AG04449 (cell line): ENCODE measurements around the gene EEPD1.
"Not testable (repeated sequence)": the region's sequence is repeated elsewhere in the genome, so short reads cannot be mapped to it uniquely, and the experiment has no call there.

Source experiments
- CTCF ChIA-PET: fragments of 350-600 bp; formaldehyde crosslinking; extraction: SDS; loops from one replicate; lab custom pipeline; 2021; ENCODE audit warnings: antibody characterized with exemption; lab: Yijun Ruan, JAX
- POLR2A ChIA-PET: fragments of 400-600, 350-600 bp; formaldehyde crosslinking; extraction: SDS; loops from one replicate; lab custom pipeline; 2020; ENCODE audit warnings: antibody characterized with exemption, inconsistent platforms; lab: Yijun Ruan, JAX
- DNase-seq: peaks from one replicate; pipeline ENCODE4 v3.0.0-alpha.2; 2010; ENCODE audit warnings: low read depth, low spot score
- H3K4me3 ChIP-seq: 2 replicates; pipeline ENCODE4 v1.5.1; 2011; ENCODE audit warnings: low read depth, mild to moderate bottlenecking, control low read depth, low read length
- CTCF ChIP-seq: IDR thresholded peaks from one replicate; pipeline ENCODE4 v1.5.1; 2011; ENCODE audit warnings: mild to moderate bottlenecking, moderate library complexity, low read length, control low read depth, inconsistent platforms; ENCODE audit not compliant: insufficient read depth; ENCODE audit errors: missing control alignments

Gene EEPD1

DNA sequence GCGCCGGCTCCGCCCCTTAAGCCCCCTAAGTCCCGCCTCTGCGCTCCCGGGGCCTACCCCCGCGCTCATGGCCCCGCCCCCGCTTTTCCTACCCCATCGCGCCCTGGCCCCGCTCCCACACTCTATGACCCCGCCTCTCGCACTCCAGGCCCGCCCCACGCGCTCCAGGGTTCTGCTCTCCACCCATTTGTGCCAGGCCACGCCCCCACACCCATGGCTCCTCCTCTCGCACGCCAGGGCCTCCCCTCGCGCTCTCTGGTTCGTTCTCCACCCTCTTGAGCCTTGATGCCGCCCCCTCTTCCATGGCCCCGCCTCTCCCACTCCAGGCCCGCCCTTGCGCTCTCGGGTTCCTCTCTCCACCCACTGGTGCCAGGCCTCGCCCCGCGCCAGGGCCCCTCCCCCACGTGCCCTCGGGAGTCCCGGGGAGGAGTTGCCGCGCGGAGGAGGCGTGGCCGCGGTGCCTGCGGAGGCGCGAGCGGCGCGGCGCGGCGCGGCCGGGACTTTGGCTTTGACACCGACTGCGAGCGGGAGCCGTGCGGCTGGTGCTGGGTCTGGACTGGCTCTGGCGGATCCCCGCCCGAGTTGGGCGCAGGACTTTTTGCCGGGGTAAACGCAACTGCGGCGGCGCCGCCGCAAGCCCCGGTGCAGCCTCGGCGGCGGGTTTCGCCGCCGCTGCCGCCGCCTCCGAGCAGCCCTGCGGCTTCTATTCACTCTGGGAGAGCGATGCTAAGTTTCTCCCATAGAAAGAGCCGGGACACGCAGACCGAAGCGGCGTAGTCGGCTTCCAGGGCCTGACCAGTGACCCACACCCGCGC, at the start of gene EEPD1:
Gene EEPD1, plus strand, starts transcription at position 499 of the 815 bp plus-strand sequence. CDS start 1,071 bp downstream, outside the sequence.
- CTCF ChIA-PET, result interaction anchor here (1.2 kb wide), 1 partner anchor 139 kb away, joined by 3 read pairs; no protein-coding TSS in a partner anchor
- H3K4me3 ChIP-seq, result peak within 1 kb of the TSS; percentile 70
- peak; percentile 91 for DNase-seq
- POLR2A ChIA-PET, result no interaction called here
- TF ChIP-seq CTCF, result no peak

DNA sequence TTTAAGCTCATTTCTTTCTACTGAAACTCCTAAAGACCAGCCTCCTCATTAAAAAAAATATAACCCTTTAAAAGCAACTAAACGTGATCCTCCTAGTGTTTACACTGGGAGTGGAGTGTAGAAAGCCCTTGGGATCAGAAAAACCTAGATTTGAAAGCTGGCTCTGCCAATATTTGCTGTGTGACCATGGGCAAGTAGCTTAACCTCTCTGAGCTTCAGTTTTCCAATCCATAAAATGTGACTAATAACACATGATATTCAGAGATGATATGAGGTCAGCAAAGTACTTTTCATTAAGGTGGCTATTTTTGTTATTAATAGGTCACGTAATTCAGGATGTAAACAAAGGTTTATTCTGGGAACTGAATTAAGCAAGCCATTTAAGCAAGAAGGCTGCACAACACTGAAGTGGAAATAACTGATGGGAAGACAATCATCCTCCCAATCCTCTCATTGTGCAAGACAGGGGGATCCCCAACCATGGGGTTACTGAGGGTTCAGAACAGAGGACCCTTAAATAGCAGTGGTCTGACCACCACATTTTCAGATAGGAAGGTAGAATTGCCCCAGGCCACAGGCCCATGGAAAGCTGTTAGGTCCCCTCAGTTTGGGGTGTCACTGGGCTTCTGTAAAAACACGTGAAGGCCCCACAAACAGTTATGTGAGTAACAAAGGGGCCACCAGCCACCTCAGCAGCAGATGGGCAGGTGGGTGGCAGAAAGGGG, 49.1 kb upstream of the EEPD1 start:
- H3K4me3 ChIP-seq, result no peak overlapping the region
- CTCF ChIA-PET, result no interaction called here
- no peak for DNase-seq
- POLR2A ChIA-PET, result no interaction called here
- no peak for TF ChIP-seq CTCF

DNA sequence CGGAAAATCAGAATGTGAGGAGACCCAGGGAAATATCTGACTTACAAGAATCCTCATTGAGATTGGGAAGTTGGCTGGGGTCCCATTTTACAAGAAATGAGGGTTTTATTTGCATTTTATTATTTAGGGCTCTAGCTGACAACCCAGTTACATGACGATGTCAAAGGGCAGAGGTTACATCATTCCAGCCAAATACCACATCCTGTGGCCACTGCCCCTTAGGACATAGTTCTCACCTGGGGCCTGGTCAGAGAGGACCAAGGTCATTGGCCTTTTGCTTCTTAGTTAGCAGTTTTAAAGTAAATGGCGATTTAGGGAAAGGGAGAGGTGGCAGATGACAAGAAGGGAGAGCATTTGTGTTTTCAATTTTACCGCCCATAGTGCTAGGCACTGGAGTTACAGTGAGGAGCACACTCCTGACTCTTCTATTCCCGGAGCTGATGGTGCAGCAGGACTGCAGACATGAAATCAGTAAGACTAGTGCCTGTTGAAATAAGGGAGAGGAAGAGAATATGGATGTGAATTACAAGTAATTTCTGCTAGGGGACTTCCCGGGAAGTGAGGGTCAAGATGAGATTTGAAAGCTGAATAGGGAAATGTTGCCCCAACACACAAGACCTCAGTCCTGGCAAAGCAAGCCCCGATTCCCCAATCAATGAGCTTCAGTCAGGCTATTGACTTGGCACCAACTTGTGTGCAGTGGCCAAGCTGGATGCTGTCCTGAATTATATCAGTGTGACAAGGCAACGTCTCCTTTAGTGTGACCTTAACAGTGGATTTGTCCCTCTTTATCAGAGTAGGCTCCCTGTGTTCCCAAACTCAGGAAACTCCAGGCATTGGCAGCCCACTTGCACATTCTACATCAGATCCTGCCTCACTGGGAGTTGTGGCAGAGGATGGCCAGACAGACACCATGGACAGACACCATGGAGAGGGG, 45.8 kb upstream of the EEPD1 start:
- POLR2A ChIA-PET, DNase-seq, H3K4me3 ChIP-seq: not testable (repeated sequence)
- CTCF ChIA-PET, result interaction anchor here (1.1 kb wide), 1 partner anchor 9 kb away, joined by 3 read pairs; no protein-coding TSS in a partner anchor

GRCh38 chr7:36107926-36108631, 45.0 kb upstream of the EEPD1 start:
- no peak overlapping the region for H3K4me3 ChIP-seq
- no peak for TF ChIP-seq CTCF
- ChIA-PET POLR2A (no interaction called here), CTCF (no interaction called here)
- DNase-seq, result no peak

- no peak overlapping the region for H3K4me3 ChIP-seq
- no peak for TF ChIP-seq CTCF
- no peak for DNase-seq
- ChIA-PET CTCF (interaction anchor here (1.3 kb wide), 1 partner anchor 20 kb away, joined by 3 read pairs; no protein-coding TSS in a partner anchor), POLR2A (no interaction called here)
Measured at GRCh38 chr7:36109013-36109627, 43.9 kb upstream of the EEPD1 start.
